ENCODE results near the gene GLDN.

- no peak for TF ChIP-seq CTCF (IDR thresholded peaks at IDR 0.05)
- no peak for TF ChIP-seq POLR2A (IDR thresholded peaks at IDR 0.05)
- no peak for TF ChIP-seq POLR2AphosphoS5 (IDR thresholded peaks at IDR 0.05)
These were observed 2.0 kb downstream of the GLDN start for GRCh38 chr15:51343466-51343865.

All from sigmoid colon (tissue), 4 donors.